ENCODE measurements around the gene CCDC122. TPM values are rescaled to one million over a fixed set of nuclear protein-coding genes. Genes with fewer than 3 reads are reported as not detected.

CCDC122 gene
- total and polyA plus RNA-seq, 4 donors: 1.2 to 2.3 (median 1.7) TPM

- TF ChIP-seq, protein P1, sequence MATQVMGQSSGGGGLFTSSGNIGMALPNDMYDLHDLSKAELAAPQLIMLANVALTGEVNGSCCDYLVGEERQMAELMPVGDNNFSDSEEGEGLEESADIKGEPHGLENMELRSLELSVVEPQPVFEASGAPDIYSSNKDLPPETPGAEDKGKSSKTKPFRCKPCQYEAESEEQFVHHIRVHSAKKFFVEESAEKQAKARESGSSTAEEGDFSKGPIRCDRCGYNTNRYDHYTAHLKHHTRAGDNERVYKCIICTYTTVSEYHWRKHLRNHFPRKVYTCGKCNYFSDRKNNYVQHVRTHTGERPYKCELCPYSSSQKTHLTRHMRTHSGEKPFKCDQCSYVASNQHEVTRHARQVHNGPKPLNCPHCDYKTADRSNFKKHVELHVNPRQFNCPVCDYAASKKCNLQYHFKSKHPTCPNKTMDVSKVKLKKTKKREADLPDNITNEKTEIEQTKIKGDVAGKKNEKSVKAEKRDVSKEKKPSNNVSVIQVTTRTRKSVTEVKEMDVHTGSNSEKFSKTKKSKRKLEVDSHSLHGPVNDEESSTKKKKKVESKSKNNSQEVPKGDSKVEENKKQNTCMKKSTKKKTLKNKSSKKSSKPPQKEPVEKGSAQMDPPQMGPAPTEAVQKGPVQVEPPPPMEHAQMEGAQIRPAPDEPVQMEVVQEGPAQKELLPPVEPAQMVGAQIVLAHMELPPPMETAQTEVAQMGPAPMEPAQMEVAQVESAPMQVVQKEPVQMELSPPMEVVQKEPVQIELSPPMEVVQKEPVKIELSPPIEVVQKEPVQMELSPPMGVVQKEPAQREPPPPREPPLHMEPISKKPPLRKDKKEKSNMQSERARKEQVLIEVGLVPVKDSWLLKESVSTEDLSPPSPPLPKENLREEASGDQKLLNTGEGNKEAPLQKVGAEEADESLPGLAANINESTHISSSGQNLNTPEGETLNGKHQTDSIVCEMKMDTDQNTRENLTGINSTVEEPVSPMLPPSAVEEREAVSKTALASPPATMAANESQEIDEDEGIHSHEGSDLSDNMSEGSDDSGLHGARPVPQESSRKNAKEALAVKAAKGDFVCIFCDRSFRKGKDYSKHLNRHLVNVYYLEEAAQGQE (IDR thresholded peaks at IDR 0.05): no peak
- no peak for TF ChIP-seq GABPA (IDR thresholded peaks at IDR 0.05 in 1 of 2, conservative IDR thresholded peaks at IDR 0.05 in 1 of 2)
These were observed 2.0 kb upstream of the CCDC122 start (continued) for GRCh38 chr13:43881580-43881979.

- peaks cover 0 to 3% (median 0%) of the 10 kb centered on the region in 4 donors for H3K36me3 ChIP-seq (ENCODE audit: control insufficient read depth in 4 of 4, insufficient read depth in 3 of 4, low read depth in 1 of 4, low read length in 3 of 4)
- no peak for TF ChIP-seq ATF3 (IDR thresholded peaks at IDR 0.05)
- TF ChIP-seq, protein P2, sequence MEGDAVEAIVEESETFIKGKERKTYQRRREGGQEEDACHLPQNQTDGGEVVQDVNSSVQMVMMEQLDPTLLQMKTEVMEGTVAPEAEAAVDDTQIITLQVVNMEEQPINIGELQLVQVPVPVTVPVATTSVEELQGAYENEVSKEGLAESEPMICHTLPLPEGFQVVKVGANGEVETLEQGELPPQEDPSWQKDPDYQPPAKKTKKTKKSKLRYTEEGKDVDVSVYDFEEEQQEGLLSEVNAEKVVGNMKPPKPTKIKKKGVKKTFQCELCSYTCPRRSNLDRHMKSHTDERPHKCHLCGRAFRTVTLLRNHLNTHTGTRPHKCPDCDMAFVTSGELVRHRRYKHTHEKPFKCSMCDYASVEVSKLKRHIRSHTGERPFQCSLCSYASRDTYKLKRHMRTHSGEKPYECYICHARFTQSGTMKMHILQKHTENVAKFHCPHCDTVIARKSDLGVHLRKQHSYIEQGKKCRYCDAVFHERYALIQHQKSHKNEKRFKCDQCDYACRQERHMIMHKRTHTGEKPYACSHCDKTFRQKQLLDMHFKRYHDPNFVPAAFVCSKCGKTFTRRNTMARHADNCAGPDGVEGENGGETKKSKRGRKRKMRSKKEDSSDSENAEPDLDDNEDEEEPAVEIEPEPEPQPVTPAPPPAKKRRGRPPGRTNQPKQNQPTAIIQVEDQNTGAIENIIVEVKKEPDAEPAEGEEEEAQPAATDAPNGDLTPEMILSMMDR (IDR thresholded peaks at IDR 0.05; ENCODE audit: low read depth, low read length, missing input control): no peak
- TF ChIP-seq FOXA2 (IDR thresholded peaks at IDR 0.05): no peak
- no peak for TF ChIP-seq MAX (IDR thresholded peaks at IDR 0.05)
- no peak for TF ChIP-seq TAF1 (conservative IDR thresholded peaks at IDR 0.05)
- no peak for TF ChIP-seq NR2F2 (IDR thresholded peaks at IDR 0.05)
- no peak for TF ChIP-seq HNF4A (conservative IDR thresholded peaks at IDR 0.05)
- TF ChIP-seq, protein P3, sequence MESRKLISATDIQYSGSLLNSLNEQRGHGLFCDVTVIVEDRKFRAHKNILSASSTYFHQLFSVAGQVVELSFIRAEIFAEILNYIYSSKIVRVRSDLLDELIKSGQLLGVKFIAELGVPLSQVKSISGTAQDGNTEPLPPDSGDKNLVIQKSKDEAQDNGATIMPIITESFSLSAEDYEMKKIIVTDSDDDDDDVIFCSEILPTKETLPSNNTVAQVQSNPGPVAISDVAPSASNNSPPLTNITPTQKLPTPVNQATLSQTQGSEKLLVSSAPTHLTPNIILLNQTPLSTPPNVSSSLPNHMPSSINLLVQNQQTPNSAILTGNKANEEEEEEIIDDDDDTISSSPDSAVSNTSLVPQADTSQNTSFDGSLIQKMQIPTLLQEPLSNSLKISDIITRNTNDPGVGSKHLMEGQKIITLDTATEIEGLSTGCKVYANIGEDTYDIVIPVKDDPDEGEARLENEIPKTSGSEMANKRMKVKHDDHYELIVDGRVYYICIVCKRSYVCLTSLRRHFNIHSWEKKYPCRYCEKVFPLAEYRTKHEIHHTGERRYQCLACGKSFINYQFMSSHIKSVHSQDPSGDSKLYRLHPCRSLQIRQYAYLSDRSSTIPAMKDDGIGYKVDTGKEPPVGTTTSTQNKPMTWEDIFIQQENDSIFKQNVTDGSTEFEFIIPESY (IDR thresholded peaks at IDR 0.05): no peak
- TF ChIP-seq EGR1 (IDR thresholded peaks at IDR 0.05; ENCODE audit: low read depth in 2 of 2): no peak
- TF ChIP-seq RXRA (IDR thresholded peaks at IDR 0.05): no peak
- TF ChIP-seq, protein P1 (IDR thresholded peaks at IDR 0.05): no peak
- no peak for TF ChIP-seq RAD21 (IDR thresholded peaks at IDR 0.05)
- TF ChIP-seq GABPA (IDR thresholded peaks at IDR 0.05 in 1 of 2, conservative IDR thresholded peaks at IDR 0.05 in 1 of 2): no peak
- TF ChIP-seq HNF4G (IDR thresholded peaks at IDR 0.05): no peak
- TF ChIP-seq YY1 (IDR thresholded peaks at IDR 0.05): no peak
- TF ChIP-seq FOXA1 (IDR thresholded peaks at IDR 0.05): no peak
- TF ChIP-seq SP1 (IDR thresholded peaks at IDR 0.05): no peak
These were observed 1.4 kb upstream of the CCDC122 start for GRCh38 chr13:43880926-43881325.

More at GRCh38 chr13:43880926-43881325, 1.4 kb upstream of the CCDC122 start:
- H3K27ac ChIP-seq (ENCODE audit: low read depth in 1 of 2, low read length in 2 of 2): no peak overlapping the region
- H3K9me3 ChIP-seq (ENCODE audit: control insufficient read depth in 4 of 4, low read length in 3 of 4): no peaks in the 10 kb centered on the region
- H3K27me3 ChIP-seq (ENCODE audit: control insufficient read depth in 4 of 4, insufficient read depth in 4 of 4, low read length in 3 of 4): no peaks in the 10 kb centered on the region
- H3K9ac ChIP-seq (ENCODE audit: low read depth in 1 of 2, low read length in 2 of 2): no peak overlapping the region
- no peak overlapping the region for H3K4me3 ChIP-seq (ENCODE audit: low read depth in 1 of 3, low read length in 3 of 3)
- no peak for DNase-seq (ENCODE audit: low spot score)
- peaks cover 4 to 20% (median 8%) of the 10 kb centered on the region in 4 donors for H3K4me1 ChIP-seq (ENCODE audit: control insufficient read depth in 4 of 4, insufficient read depth in 4 of 4, low read length in 3 of 4)

All from liver (tissue), 9 donors.